HFFc6 (cell line): ENCODE results near the gene CCAR1. TPM values are rescaled to one million over a fixed set of nuclear protein-coding genes. Genes with fewer than 3 reads are reported as not detected.

Source experiments
- DNase-seq: peaks from one replicate; pipeline ENCODE4 v3.0.0-alpha.2; 2018
- H3K27ac Mint-ChIP-seq: 2 replicates; pipeline ENCODE4 v1.8.0; 2020; ENCODE audit warnings: mild to moderate bottlenecking, mixed read lengths
- H3K27me3 Mint-ChIP-seq: 2 replicates; pipeline ENCODE4 v1.8.0; 2021; ENCODE audit warnings: mild to moderate bottlenecking, moderate library complexity, mixed read lengths; ENCODE audit not compliant: insufficient read depth
- H3K36me3 Mint-ChIP-seq: 2 replicates; pipeline ENCODE4 v1.8.0; 2021; ENCODE audit warnings: low read depth, mixed read lengths
- H3K4me1 Mint-ChIP-seq: 2 replicates; pipeline ENCODE4 v1.8.0; 2020; ENCODE audit warnings: low read depth, mixed read lengths
- H3K4me3 Mint-ChIP-seq: 2 replicates; pipeline ENCODE4 v1.8.0; 2020; ENCODE audit warnings: mild to moderate bottlenecking, moderate library complexity, mixed read lengths
- H3K9me3 Mint-ChIP-seq: 2 replicates; pipeline ENCODE4 v1.8.0; 2020; ENCODE audit warnings: mild to moderate bottlenecking, mixed read lengths
- total RNA-seq, 6 experiments: library from RNA; stranded (reverse); fragmentation: NEBNext Ultra II Directional; extraction: Animal tissue kit (Norgen Biotek cat#: 25700); gene quantifications; 2 replicates in 1 of 6; 3 replicates in 5 of 6; pipeline ENCODE4 v1.2.3, GENCODE V29; 2021
- TF ChIP-seq, protein P1 (sequence below): fragments of 200-600 bp; sonication (generic); IDR thresholded peaks from 2 replicates; pipeline ENCODE4 v1.5.0; 2021; ENCODE audit warnings: antibody characterized with exemption, mild to moderate bottlenecking

The CCAR1 gene
- total RNA-seq, 6 experiments from 2014 or later = 48.2 to 71.2 (median 64.1) TPM

DNA sequence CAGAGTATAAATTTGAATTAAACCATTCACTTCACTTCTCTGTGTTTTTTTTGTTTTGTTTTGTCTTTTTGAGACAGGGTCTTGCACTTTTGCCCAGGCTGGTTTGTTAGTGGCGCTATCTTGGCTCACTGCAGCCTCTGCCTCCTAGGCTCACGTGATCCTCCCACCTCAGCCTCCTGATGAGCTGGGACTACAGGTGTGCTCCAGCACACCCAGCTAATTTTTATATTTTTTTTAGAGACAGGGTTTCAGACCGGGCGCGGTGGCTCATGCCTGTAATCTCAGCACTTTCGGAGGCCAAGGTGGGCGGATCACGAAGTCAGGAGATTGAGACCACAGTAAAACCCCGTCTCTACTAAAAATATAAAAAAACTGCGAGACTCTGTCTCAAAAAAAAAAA is 69.4 kb downstream of the CCAR1 start:
- no peak overlapping the region for H3K4me3 Mint-ChIP-seq

DNA sequence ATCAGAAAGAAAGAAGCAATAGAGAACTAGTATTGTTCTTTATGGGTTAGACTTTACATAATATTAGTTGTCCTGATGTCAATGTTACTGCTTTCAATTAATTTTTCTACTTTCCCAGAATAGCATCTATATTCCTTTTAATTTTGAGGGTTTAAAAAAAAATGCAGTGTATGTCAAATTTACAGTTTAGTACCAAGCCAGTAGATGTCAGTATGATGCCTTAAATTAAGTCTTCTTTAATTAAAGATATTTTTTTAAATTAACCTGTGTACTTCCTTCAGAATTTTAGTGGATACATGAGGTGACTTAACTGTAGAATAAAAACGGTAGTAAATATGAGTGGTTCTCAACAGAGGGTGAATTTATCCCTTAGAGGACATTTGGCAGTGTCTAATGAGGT is 71.1 kb downstream of the CCAR1 start:
- H3K36me3 Mint-ChIP-seq = peaks cover 4% of the 10 kb centered on the region; the same call in 1 of the 2 replicates
- H3K27me3 Mint-ChIP-seq = no peaks in the 10 kb centered on the region
- DNase-seq = no peak
- H3K4me3 Mint-ChIP-seq = no peak overlapping the region
- TF ChIP-seq, protein P1, sequence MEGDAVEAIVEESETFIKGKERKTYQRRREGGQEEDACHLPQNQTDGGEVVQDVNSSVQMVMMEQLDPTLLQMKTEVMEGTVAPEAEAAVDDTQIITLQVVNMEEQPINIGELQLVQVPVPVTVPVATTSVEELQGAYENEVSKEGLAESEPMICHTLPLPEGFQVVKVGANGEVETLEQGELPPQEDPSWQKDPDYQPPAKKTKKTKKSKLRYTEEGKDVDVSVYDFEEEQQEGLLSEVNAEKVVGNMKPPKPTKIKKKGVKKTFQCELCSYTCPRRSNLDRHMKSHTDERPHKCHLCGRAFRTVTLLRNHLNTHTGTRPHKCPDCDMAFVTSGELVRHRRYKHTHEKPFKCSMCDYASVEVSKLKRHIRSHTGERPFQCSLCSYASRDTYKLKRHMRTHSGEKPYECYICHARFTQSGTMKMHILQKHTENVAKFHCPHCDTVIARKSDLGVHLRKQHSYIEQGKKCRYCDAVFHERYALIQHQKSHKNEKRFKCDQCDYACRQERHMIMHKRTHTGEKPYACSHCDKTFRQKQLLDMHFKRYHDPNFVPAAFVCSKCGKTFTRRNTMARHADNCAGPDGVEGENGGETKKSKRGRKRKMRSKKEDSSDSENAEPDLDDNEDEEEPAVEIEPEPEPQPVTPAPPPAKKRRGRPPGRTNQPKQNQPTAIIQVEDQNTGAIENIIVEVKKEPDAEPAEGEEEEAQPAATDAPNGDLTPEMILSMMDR = peak; percentile 71
- peaks cover 7% of the 10 kb centered on the region for H3K4me1 Mint-ChIP-seq
- H3K9me3 Mint-ChIP-seq = no peaks in the 10 kb centered on the region
- H3K27ac Mint-ChIP-seq = no peak overlapping the region

More for the DNA sequence above, 69.4 kb downstream of the CCAR1 start:
- Mint-ChIP-seq H3K36me3 (peaks cover 17% of the 10 kb centered on the region), H3K27ac (no peak overlapping the region), H3K9me3 (no peaks in the 10 kb centered on the region), H3K27me3 (no peaks in the 10 kb centered on the region), H3K4me1 (no peaks in the 10 kb centered on the region)
- TF ChIP-seq, protein P1 = no peak
- DNase-seq = no peak

DNA sequence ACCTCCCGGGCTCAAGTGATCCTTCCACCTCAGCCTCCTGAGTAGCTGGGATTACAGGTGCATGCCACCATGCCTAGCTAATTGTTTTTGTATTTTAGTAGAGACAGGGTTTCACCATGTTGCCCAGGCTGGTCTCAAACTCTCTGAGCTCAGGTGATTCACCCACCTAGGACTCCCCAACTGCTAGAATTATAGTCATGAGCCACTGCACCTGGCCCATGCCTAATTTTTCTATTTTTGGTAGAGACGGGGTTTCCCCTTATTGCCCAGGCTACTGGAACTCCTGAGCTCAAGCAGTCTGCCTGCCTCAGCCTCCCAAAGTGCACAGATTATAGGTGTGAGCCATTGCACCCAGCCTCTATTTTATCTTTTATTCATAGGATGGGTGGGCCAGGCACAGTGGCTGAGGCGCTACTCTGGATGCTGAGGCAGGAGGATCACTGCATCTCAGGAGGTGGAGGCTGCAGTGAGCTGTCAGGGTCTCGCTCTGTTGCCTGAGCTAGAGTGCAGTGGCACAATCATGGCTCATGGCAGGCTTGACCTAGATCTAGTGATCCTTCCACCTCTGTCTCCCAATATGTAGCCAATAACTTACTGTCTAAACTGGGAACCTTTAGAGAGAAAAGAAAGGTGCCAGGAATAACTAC is 75.0 kb downstream of the CCAR1 start:
- Mint-ChIP-seq H3K4me1 (peaks cover 7% of the 10 kb centered on the region), H3K9me3 (no peaks in the 10 kb centered on the region), H3K36me3 (peaks cover 4% of the 10 kb centered on the region; the same call in 1 of the 2 replicates), H3K27ac (no peak overlapping the region), H3K27me3 (no peaks in the 10 kb centered on the region), H3K4me3 (no peak overlapping the region)
- TF ChIP-seq, protein P1 = no peak
- DNase-seq = no peak

- Mint-ChIP-seq H3K4me3 (no peak overlapping the region), H3K27ac (no peak overlapping the region), H3K27me3 (no peaks in the 10 kb centered on the region), H3K9me3 (no peaks in the 10 kb centered on the region), H3K4me1 (peaks cover 7% of the 10 kb centered on the region), H3K36me3 (peaks cover 2% of the 10 kb centered on the region; the same call in 1 of the 2 replicates)
- DNase-seq = peak; percentile 36
- TF ChIP-seq, protein P1 = no peak
Measured at GRCh38 chr10:68796605-68797004, 75.6 kb downstream of the CCAR1 start.

GRCh38 chr10:68800211-68800610 is 79.2 kb downstream of the CCAR1 start:
- no peaks in the 10 kb centered on the region for H3K9me3 Mint-ChIP-seq
- TF ChIP-seq, protein P1 = no peak
- DNase-seq = no peak
- peaks cover 7% of the 10 kb centered on the region for H3K4me1 Mint-ChIP-seq
- H3K27me3 Mint-ChIP-seq = no peaks in the 10 kb centered on the region
- no peaks in the 10 kb centered on the region for H3K36me3 Mint-ChIP-seq
- no peak overlapping the region for H3K27ac Mint-ChIP-seq
- H3K4me3 Mint-ChIP-seq = no peak overlapping the region
